ENCODE results near the gene MDFIC2.

GRCh38 chr3:70247955-70248354 lies 64.5 kb downstream of the MDFIC2 start:
- TF ChIP-seq EZH2 (IDR thresholded peaks at IDR 0.05; ENCODE audit: borderline replicate concordance, low read depth, low read length, severe bottlenecking) (no peak), POLR2A (IDR thresholded peaks at IDR 0.05; ENCODE audit: low read depth, low read length) (no peak), CTCF (IDR thresholded peaks at IDR 0.05; ENCODE audit: extremely low read depth in 1 of 2, insufficient read depth in 1 of 2, low read depth in 1 of 2, low read length in 2 of 2) (no peak), POLR2AphosphoS5 (IDR thresholded peaks at IDR 0.05; ENCODE audit: insufficient read depth, low read depth, low read length) (no peak), JUN (IDR thresholded peaks at IDR 0.05; ENCODE audit: borderline replicate concordance, insufficient read depth, insufficient read length, low read depth) (peak; percentile 50), GATA2 (IDR thresholded peaks at IDR 0.05; ENCODE audit: insufficient read depth, insufficient read length, low read depth, low read length) (peak; percentile 49), MAX (IDR thresholded peaks at IDR 0.05; ENCODE audit: insufficient read depth, insufficient read length) (no peak), FOS (IDR thresholded peaks at IDR 0.05; ENCODE audit: borderline replicate concordance, insufficient read depth, low read length) (peak; percentile 70)
